Mesenchymal stem cell (in vitro differentiated cells and primary cell): ENCODE measurements around the gene GOT2.
"Not testable (repeated sequence)": the region's sequence is repeated elsewhere in the genome, so short reads cannot be mapped to it uniquely, and the experiment has no call there.

Experiments used
- DNase-seq: peaks from one replicate; pipeline ENCODE4 v3.0.0-alpha.2; 2013
- H2AFZ ChIP-seq: one replicate; pipeline ENCODE4 v1.6.1; 2013; ENCODE audit warnings: low read depth, mild to moderate bottlenecking, control low read depth, inconsistent platforms, low read length, moderate library complexity
- H2AK5ac ChIP-seq: 2 replicates; pipeline ENCODE4 v1.6.1; 2013; ENCODE audit warnings: low read length, moderate library complexity, mild to moderate bottlenecking, inconsistent platforms; ENCODE audit not compliant: severe bottlenecking
- H2BK120ac ChIP-seq: one replicate; pipeline ENCODE4 v1.6.1; 2013; ENCODE audit warnings: low read depth, mild to moderate bottlenecking, inconsistent platforms, low read length, moderate library complexity
- H2BK12ac ChIP-seq, 2 experiments: one replicate each; pipeline ENCODE4 v1.6.1; 2013; ENCODE audit warnings: inconsistent platforms in 2 of 2, low read length in 2 of 2, mild to moderate bottlenecking in 2 of 2, moderate library complexity in 2 of 2, control low read depth in 1 of 2
- H2BK15ac ChIP-seq: one replicate; pipeline ENCODE4 v1.6.1; 2013; ENCODE audit warnings: mild to moderate bottlenecking, low read depth, inconsistent platforms; ENCODE audit not compliant: poor library complexity, severe bottlenecking
- H2BK5ac ChIP-seq: 2 replicates; pipeline ENCODE4 v1.6.1; 2013; ENCODE audit warnings: low read depth, mild to moderate bottlenecking, low read length, control low read depth, inconsistent platforms; ENCODE audit not compliant: poor library complexity, severe bottlenecking
- H3K14ac ChIP-seq, 2 experiments: one replicate each; pipeline ENCODE4 v1.6.1; 2013; ENCODE audit warnings: inconsistent platforms in 2 of 2, low read length in 2 of 2, control low read depth in 1 of 2, mild to moderate bottlenecking in 1 of 2, moderate library complexity in 1 of 2
- H3K18ac ChIP-seq, 2 experiments: one replicate each; pipeline ENCODE4 v1.6.1; 2013; ENCODE audit warnings: inconsistent platforms in 2 of 2, low read length in 2 of 2, control low read depth in 1 of 2, low read depth in 1 of 2, mild to moderate bottlenecking in 1 of 2
- H3K23ac ChIP-seq, 2 experiments: one replicate each; pipeline ENCODE4 v1.6.1; 2013; ENCODE audit warnings: inconsistent platforms in 2 of 2, low read length in 2 of 2, mild to moderate bottlenecking in 2 of 2, moderate library complexity in 2 of 2, control low read depth in 1 of 2
- H3K27ac ChIP-seq: 2 replicates; pipeline ENCODE4 v1.5.1; 2013; ENCODE audit warnings: mild to moderate bottlenecking, moderate library complexity, low read length, control low read depth, inconsistent platforms; ENCODE audit not compliant: poor library complexity, severe bottlenecking
- H3K27me3 ChIP-seq, 2 experiments: 2 replicates each; pipeline versions ENCODE4 v1.6.1 to v1.7.0; 2013; ENCODE audit warnings: low read length in 2 of 2, mild to moderate bottlenecking in 2 of 2, moderate library complexity in 2 of 2, control low read depth in 1 of 2, inconsistent platforms in 1 of 2; ENCODE audit not compliant: control insufficient read depth in 1 of 2, insufficient read depth in 1 of 2
- H3K36me3 ChIP-seq, 2 experiments: 2 replicates each; pipeline versions ENCODE4 v1.6.1 to v1.7.0; 2013; ENCODE audit warnings: low read length in 2 of 2, control low read depth in 1 of 2, inconsistent platforms in 1 of 2, low read depth in 1 of 2, mild to moderate bottlenecking in 1 of 2; ENCODE audit not compliant: insufficient read depth in 2 of 2, control insufficient read depth in 1 of 2
- H3K4ac ChIP-seq, 2 experiments: one replicate each; pipeline ENCODE4 v1.6.1; 2013; ENCODE audit warnings: inconsistent platforms in 2 of 2, low read length in 2 of 2, mild to moderate bottlenecking in 2 of 2, moderate library complexity in 2 of 2, control low read depth in 1 of 2, low read depth in 1 of 2
- H3K4me1 ChIP-seq: 2 replicates; pipeline ENCODE4 v1.6.1; 2013; ENCODE audit warnings: low read depth, low read length, control low read depth; ENCODE audit not compliant: control insufficient read depth, insufficient read depth
- H3K4me2 ChIP-seq: 2 replicates; pipeline ENCODE4 v1.6.1; 2013; ENCODE audit warnings: low read length, mild to moderate bottlenecking, inconsistent platforms; ENCODE audit not compliant: poor library complexity, severe bottlenecking
- H3K4me3 ChIP-seq, 2 experiments: 2 replicates each; pipeline versions ENCODE4 v1.5.1 to v1.7.0; 2013; ENCODE audit warnings: low read length in 2 of 2, mild to moderate bottlenecking in 2 of 2, control low read depth in 1 of 2, low read depth in 1 of 2; ENCODE audit not compliant: insufficient read depth in 1 of 2
- H3K79me1 ChIP-seq: replicated peaks from 2 replicates; pipeline ENCODE4 v1.6.1; 2013; ENCODE audit warnings: mild to moderate bottlenecking, control low read depth, low read length, inconsistent platforms; ENCODE audit not compliant: poor library complexity, severe bottlenecking
- H3K9ac ChIP-seq: 2 replicates; pipeline ENCODE4 v1.7.0; 2013; ENCODE audit warnings: mild to moderate bottlenecking, low read length, moderate library complexity
- H3K9me3 ChIP-seq: 2 replicates; pipeline ENCODE4 v1.7.0; 2013; ENCODE audit warnings: mild to moderate bottlenecking, low read length; ENCODE audit not compliant: control insufficient read depth
- H4K8ac ChIP-seq: one replicate; pipeline ENCODE4 v1.6.1; 2013; ENCODE audit warnings: inconsistent platforms, mild to moderate bottlenecking, low read length, moderate library complexity
- H4K91ac ChIP-seq: one replicate; pipeline ENCODE4 v1.6.1; 2013; ENCODE audit warnings: mild to moderate bottlenecking, low read length, inconsistent platforms
- WGBS: methylation state at CpG from one replicate; pipeline ENCODE4 v1.1.7; 2013; ENCODE audit warnings: mixed read lengths; 5-methylcytosine and 5-hydroxymethylcytosine counted together

GOT2 gene

DNA sequence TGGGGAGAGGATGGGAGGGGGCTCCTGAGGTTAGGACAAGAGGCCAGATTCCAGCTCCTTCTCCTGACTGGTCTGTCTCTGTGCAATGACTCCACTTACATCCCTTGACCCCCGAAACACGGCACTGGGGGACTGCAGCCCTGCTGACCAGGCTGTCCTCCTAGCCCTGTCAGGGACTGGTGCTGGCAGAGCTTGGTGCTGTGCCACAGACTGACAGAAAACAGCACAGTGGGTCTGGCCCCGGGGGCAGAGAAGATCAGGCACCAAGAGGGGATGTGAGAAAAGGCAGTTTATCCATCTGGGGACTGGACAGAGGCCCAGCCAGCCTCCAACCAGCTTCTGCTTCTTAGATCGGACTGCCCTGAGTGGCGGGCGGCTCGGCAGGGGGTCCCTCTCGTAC, 68.9 kb downstream of the GOT2 start:
- WGBS, result 92% methylated on average over 8 of the region's 8 CpGs
- Histone ChIP-seq H3K36me3 (peaks cover 21 to 28% of the 10 kb centered on the region in 2 experiments), H2BK12ac (no peak overlapping the region)

GRCh38 chr16:58661199-58661830, 72.8 kb downstream of the GOT2 start:
- H4K91ac ChIP-seq, result no peak overlapping the region
- no peak overlapping the region for H2BK5ac ChIP-seq
- no peaks in the 10 kb centered on the region for H3K9me3 ChIP-seq
- no peak overlapping the region for H2AFZ ChIP-seq
- H2BK120ac ChIP-seq, result no peak overlapping the region
- H3K4me1 ChIP-seq, result peaks cover 2% of the 10 kb centered on the region
- H2AK5ac ChIP-seq, result no peak overlapping the region
- DNase-seq, result peak; percentile 91
- no peaks in the 10 kb centered on the region for H3K79me1 ChIP-seq
- H3K18ac ChIP-seq, result no peak overlapping the region
- H3K9ac ChIP-seq, result peak overlapping the region; percentile 27
- H3K4ac ChIP-seq, result no peak overlapping the region
- no peaks in the 10 kb centered on the region for H3K27me3 ChIP-seq
- H4K8ac ChIP-seq, result no peak overlapping the region
- WGBS, result 44% methylated on average over 11 of the region's 12 CpGs
- no peak overlapping the region for H3K14ac ChIP-seq
- H3K4me2 ChIP-seq, result no peak overlapping the region
- H2BK15ac ChIP-seq, result no peak overlapping the region
- peaks cover 4 to 5% of the 10 kb centered on the region in 2 experiments for H3K36me3 ChIP-seq
- no peak overlapping the region for H2BK12ac ChIP-seq
- H3K23ac ChIP-seq, result no peak overlapping the region
- H3K4me3 ChIP-seq, result no peak overlapping the region
- no peak overlapping the region for H3K27ac ChIP-seq

More for the DNA sequence above, 68.9 kb downstream of the GOT2 start:
- no peak overlapping the region for H3K14ac ChIP-seq
- no peak overlapping the region for H2AK5ac ChIP-seq
- H2AFZ ChIP-seq, result no peak overlapping the region
- H3K27me3 ChIP-seq, result no peaks in the 10 kb centered on the region
- H3K27ac ChIP-seq, result no peak overlapping the region
- no peak overlapping the region for H3K18ac ChIP-seq
- H3K4me1 ChIP-seq, result peaks cover 5% of the 10 kb centered on the region
- H3K4ac ChIP-seq, result no peak overlapping the region
- H2BK120ac ChIP-seq, result no peak overlapping the region
- H3K4me3 ChIP-seq, result no peak overlapping the region
- no peak overlapping the region for H3K23ac ChIP-seq
- H3K9ac ChIP-seq, result no peak overlapping the region
- no peak overlapping the region for H3K4me2 ChIP-seq
- H4K91ac ChIP-seq, result no peak overlapping the region
- DNase-seq, result no peak
- no peak overlapping the region for H2BK5ac ChIP-seq
- H3K9me3 ChIP-seq, result no peaks in the 10 kb centered on the region
- H3K79me1 ChIP-seq, result no peaks in the 10 kb centered on the region
- H2BK15ac ChIP-seq, result no peak overlapping the region
- H4K8ac ChIP-seq, result no peak overlapping the region

GRCh38 chr16:58659911-58660310, 74.2 kb downstream of the GOT2 start:
- H3K9me3 ChIP-seq, H3K4me3 ChIP-seq, H2BK12ac ChIP-seq, H2BK120ac ChIP-seq, DNase-seq, H2AFZ ChIP-seq, H2BK15ac ChIP-seq, H3K9ac ChIP-seq, H3K18ac ChIP-seq, H3K23ac ChIP-seq, H3K4me1 ChIP-seq, H4K91ac ChIP-seq, H2AK5ac ChIP-seq, H4K8ac ChIP-seq, H3K27ac ChIP-seq, H3K4ac ChIP-seq, H3K36me3 ChIP-seq, H3K27me3 ChIP-seq, H2BK5ac ChIP-seq, H3K79me1 ChIP-seq, H3K14ac ChIP-seq, H3K4me2 ChIP-seq: not testable (repeated sequence)
- WGBS, result 95% methylated on average over 11 of the region's 11 CpGs

GRCh38 chr16:58658796-58659211, 75.3 kb downstream of the GOT2 start:
- H3K27ac ChIP-seq, result no peak overlapping the region
- H3K36me3 ChIP-seq, result no peaks in the 10 kb centered on the region
- H3K23ac ChIP-seq, result no peak overlapping the region
- no peaks in the 10 kb centered on the region for H3K79me1 ChIP-seq
- peak overlapping the region in 1 of 2 experiments; percentile 5 for H3K18ac ChIP-seq
- H3K4me3 ChIP-seq, result no peak overlapping the region
- WGBS, result 85% methylated on average over 3 of the region's 3 CpGs
- H3K4me2 ChIP-seq, result no peak overlapping the region
- no peak for DNase-seq
- H4K91ac ChIP-seq, result no peak overlapping the region
- H3K27me3 ChIP-seq, result peaks cover 0 to 5% of the 10 kb centered on the region in 2 experiments
- H2BK5ac ChIP-seq, result no peak overlapping the region
- no peak overlapping the region for H4K8ac ChIP-seq
- H2AFZ ChIP-seq, result no peak overlapping the region
- H2BK15ac ChIP-seq, result no peak overlapping the region
- no peak overlapping the region for H2BK12ac ChIP-seq
- H3K4me1 ChIP-seq, result no peaks in the 10 kb centered on the region
- H3K9ac ChIP-seq, result no peak overlapping the region
- no peak overlapping the region for H2BK120ac ChIP-seq
- no peak overlapping the region for H3K14ac ChIP-seq
- no peak overlapping the region for H3K4ac ChIP-seq
- H2AK5ac ChIP-seq, result no peak overlapping the region
- H3K9me3 ChIP-seq, result no peaks in the 10 kb centered on the region
